ENCODE data around the gene CDK14.

DNA sequence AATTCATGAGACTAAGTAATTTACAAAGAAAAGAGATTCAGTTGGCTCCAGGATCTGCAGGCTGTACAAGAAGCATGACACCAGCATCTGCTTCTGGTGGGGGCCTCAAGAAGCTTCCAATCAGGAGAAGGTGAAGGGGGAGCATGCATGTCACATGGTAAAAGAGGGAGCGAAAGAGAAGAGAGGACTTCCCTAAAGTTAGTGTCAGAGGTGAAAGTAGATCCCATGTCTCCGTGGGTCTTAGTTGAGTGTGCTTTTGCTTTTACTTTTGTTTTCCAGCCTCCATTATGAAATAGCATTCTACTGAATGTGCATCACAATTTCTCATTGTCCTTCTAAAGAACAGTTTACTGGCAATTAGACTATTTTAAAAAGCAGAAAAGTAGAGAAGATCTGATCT lies 454.6 kb downstream of the CDK14 start:
- no peak for TF ChIP-seq POLR2AphosphoS5 (IDR thresholded peaks at IDR 0.05)
- no peak for TF ChIP-seq EP300 (IDR thresholded peaks at IDR 0.05)
- TF ChIP-seq CTCF (IDR thresholded peaks at IDR 0.05): no peak
- TF ChIP-seq POLR2A (IDR thresholded peaks at IDR 0.05): no peak

All from stomach (tissue), 4 donors.